NCI-H128 (cell line): Measurements from ENCODE around the gene NRXN2.
"Not testable (repeated sequence)": the region's sequence is repeated elsewhere in the genome, so short reads cannot be mapped to it uniquely, and the experiment has no call there.

Source experiments
- DNase-seq: peaks from one replicate; lab custom pipeline; 2025; ENCODE audit not compliant: unreplicated experiment; lab: John Stamatoyannopoulos, UW

The NRXN2 gene

DNA sequence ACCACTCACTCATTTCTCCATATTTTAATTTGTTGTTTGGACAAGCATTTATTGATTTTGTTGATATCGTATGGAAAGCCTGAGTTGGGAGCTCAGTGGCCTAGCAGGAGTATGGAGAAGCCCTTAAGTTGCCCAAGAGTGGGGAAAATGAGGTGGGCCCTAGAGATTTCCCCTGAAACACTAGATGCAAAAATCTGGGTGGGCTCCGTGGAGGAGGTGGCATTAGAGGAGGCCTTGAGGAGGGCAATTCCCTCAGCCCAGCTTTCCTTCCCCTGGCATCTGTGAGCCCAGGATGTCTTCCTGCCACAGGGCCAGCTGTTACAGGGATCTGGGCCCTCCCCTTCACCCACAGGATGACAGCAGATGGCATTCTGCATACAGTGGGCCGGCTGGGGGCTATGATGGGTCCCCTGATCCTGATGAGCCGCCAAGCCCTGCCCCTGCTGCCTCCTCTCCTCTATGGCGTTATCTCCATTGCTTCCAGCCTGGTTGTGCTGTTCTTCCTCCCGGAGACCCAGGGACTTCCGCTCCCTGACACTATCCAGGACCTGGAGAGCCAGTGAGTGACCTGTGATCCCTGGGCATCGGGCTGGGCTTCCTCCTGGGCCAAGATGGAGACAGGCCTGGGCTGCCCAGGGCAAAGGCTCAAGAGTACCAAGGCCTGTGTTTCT, 153.6 kb downstream of the NRXN2 start:
- no peak for DNase-seq

DNA sequence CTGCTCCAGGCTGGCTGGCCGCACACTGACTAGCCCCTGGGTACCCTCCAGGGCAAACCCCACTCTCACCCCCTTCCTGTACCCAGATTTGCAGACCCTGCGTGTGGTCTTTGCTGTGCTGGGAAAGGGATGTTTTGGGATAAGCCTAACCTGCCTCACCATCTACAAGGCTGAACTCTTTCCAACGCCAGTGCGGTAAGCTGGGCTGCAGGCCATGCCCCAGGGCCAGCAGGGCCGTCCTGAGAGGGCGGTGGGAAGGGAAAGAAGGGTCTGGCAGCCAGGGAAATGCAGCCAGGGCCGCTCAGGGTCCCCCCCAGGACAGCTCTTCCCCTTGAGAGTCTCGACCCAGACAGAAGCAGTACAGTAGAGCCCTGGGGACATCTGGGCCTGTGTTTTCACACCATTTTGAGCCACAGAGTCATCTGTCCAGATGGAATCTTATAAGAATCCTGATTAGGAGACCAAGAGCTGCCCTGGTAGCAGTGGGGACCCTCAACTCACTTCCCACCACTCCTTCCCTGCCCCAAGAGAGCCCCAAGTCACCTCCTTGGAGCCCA, 154.3 kb downstream of the NRXN2 start:
- DNase-seq = no peak

DNA sequence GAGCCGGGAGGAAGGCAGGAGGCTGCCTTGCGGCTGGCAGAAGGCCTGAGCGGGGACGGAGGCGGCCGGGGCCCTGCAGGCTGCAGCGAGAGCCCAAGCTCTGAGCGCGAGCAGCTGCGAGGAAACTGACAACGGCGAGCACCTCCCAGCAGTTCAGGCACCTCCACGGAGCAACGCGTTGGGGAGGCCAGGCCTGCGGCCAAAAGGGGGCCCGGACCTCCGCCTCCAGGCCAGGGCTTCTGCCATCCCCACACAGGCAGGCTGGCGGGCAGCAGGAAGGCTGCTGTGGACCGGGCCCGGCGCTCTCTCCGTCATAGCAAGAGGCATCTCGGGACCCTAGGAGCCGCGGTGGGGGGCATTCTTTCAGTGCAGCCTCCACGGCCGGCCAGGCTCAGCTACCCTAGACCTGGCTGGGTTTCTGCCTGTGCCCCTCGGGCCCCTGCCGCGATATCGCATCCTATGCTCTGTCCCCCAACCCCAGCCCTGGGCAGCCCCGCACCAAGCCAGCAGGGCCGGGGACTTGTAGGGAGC, 154.9 kb downstream of the NRXN2 start:
- DNase-seq = no peak

DNA sequence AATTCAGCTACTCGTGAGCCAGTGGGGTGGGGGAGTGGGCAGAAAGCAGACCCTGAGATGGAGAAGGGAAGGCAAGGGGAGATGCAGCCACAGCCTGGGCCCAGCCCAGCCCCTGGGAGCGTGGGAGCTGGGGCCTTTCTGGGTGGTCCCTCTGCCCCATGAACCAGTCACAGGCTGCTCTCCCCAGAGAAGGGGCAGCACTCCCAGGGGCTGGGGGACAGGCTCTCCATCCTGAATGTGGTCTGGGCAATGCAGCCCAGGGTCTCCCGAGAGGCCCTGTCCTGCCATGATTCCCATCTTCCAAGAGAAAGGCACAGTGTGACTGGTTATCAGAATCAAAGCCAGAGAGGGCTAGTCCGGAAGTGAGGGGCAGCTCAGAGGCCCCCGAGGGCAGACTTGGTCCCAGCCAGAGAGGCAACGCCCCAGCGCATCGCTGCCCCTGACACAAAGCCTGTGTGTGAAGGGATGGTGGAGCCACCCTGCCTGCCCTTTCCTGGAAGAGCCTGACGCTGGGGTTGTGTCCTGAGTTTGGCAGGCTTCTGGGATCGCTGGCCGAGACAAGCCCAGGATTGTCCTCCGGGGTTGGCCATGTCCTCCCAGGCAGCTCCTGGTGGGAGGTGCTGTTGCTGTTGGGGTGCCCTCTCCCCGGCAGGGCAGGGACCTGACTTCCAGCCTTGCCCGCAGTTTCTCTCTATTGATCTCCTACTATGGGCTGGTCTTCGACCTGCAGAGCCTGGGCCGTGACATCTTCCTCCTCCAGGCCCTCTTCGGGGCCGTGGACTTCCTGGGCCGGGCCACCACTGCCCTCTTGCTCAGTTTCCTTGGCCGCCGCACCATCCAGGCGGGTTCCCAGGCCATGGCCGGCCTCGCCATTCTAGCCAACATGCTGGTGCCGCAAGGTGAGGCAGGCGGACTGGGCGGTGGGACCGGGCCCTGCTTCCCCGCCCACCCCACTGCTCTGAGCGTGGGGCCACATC, 155.8 kb downstream of the NRXN2 start:
- no peak for DNase-seq

DNA sequence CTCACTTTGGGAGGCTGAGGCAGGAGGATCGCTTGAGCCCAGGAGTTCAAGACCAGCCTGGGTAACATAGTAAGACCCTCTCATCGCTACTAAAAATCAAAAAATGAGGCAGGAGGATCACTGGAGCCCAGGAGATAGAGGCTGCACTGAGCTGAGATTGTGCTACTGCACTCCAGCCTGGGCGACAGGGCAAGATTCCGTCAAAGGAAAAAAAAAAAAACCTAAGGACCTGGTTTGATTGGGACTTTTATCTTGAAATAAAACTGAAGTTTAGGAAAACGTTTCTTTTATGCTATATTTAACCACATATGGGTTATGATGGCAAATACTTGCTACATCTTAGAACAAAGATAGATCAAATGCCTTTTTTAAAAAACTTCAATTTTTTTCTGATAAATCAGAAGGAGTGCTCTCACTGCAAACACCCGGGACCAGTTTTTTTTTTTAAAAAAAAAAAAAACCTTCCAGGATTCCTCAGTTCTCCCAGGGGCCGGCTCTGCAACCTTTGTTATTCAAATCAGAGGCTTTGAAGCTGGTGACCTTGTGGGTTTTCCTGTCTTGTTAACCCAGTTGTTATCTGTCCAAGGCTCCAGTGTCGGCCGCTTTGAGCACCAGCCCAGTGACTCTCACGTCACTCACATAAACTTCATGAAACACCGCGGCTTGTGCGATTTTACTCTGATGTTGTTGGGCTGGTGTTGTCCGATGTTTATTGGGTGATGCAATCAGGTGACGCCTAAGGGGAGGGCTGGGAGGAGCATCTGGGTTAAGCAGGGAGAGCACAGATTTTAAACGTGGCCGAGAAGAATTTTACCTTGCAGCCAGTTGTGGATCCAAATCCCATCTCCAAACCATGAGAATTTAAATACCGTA, 156.7 kb downstream of the NRXN2 start:
- DNase-seq = peak; percentile 39

DNA sequence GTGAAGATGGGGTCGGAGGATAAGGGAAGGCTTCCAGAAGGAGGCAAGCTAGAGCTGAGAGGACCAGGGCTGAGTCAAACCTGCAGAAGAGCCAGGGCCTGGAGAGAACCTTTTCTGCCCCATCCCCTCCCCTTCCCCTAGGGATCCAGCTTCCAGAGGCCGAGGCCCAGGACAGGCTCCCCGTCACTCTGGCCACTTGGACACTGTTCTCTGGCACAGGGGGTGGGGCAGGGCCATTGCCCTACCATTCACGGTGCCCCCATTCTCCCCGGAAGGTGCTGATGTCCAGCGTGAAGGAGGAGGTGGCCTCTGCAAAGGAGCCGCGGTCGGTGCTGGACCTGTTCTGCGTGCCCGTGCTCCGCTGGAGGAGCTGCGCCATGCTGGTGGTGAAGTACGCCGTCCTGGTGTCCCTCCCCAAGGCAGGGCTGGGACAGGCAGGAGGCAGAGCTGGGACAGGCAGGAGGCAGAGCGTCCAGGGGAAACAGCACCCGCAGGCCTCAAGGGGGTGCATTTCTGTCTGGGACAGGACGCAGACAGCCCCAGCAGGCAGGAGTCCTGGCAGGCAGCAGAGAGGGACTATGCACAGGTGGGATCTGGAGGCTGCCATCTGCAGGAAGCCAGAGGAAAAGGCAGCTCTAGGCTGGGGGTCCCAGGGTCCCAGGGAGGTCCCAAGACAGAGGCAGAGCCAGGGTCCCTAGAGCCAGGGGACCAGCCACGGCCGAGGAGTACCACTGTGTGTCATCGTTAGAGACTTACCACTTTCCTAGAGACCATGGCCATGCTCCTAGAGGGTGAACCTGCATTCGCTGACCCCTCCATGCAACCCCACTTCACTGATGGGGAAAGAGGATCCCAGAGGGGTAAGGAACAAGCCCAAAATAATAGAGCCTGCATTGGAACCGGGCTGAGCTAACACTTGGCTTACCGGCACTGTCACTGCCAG, 157.8 kb downstream of the NRXN2 start:
- no peak for DNase-seq

DNA sequence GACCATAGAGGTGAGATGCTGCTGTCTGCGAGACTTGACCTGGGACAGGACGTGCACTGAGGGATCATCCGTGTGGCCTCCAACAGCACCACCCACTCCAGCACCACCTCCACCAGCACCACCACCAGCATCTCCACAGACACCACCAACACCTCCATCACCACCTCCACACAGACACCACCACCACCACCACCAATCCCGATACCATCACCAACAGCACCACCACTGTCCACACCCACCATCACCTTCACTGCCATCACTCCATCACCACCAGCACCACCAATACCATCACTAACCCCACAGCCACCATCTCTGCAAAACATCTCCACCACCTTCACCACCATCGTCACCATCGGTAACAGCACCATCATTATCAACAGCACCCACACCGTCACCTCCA, 158.6 kb downstream of the NRXN2 start:
- DNase-seq = no peak

DNA sequence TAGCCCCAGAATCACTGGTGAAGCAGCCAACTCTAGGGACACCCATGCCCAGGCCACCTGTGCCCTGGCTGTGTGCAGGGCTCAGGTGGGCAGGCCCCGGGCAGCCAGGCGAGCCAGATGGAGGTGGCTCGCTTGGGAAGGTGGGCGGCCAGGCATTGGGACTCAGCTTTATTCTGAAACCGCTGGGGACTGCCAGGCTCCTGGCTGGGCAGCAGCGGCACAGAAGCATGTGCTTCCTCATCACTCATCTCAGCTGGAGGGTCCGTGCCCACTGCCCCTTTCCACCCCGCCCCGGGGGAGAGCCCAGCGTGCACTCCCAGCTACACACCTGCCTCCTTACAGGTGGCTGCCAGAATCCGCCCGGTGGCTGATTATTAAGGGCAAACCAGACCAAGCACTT, 159.0 kb downstream of the NRXN2 start:
- DNase-seq = no peak

DNA sequence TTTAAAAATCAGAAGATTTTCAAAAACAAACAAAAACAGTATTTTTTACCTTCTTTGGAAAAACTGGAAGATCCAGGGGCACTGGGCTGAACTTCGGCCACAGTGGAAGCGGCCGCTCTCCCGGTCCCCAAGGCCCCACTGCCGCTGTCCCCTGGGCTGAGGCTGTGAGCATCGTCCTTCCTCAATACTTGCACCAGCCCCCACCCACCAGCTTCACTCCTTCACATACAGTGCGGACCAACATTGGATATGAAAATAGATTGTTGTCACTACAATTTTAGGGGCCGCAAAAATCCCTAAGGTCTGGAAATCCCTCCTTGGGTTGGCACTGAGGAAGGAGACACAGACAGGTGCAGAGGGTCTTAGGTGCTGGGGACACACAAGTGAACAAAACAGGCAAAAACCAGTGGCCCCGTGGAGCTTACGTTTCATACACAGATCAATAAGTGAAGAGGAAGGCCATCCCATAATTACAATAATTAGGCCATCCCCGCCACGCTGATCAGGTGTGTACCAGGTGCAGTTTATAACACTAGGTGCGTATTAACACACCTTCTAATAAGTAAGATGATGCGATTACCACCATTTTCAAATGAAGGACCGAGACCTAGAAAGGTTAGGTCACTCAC, 160.2 kb downstream of the NRXN2 start:
- no peak for DNase-seq

DNA sequence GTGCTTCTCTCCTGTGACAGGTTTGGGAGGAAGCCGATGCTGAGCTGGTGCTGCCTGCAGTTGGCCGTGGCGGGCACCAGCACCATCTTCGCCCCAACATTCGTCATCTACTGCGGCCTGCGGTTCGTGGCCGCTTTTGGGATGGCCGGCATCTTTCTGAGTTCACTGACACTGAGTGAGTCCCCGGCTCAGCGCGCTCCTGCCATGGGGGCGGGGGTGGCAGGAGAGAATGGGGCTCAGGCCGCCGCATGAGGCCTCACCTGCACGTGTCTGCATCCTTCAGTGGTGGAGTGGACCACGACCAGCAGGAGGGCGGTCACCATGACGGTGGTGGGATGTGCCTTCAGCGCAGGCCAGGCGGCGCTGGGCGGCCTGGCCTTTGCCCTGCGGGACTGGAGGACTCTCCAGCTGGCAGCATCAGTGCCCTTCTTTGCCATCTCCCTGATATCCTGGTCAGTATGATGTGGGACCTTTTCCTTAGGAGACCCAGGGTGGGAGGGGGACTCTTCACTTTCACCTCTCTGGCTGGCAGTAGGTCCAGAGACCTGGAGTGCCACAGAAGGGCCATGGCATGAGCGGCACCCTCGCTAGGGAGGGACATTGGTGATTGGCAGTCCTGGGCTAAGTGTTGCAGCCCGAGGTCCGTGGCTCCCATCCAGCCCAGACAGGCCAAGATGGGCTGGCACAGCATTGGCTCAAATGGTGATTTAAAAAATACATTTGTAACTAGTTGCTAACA, 160.8 kb downstream of the NRXN2 start:
- DNase-seq = no peak

DNA sequence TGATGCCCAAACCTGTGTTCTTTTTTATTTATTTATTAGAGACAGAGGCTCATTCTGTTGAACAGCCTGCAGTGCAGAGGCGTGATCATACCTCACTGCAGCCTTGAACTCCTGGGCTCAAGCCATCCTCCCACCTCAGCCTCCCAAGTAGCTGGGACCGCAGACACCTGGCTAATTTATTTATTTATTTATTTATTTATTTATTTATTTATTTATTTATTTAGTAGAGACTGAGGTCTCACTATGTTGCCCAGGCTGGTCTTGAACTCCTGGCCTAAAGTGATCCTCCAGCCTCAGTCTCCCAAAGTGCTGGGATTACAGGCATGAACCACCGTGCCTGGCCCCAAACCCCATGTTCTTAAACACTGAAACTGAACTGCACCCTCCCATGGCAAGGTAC, 161.6 kb downstream of the NRXN2 start:
- not testable (repeated sequence) for DNase-seq

DNA sequence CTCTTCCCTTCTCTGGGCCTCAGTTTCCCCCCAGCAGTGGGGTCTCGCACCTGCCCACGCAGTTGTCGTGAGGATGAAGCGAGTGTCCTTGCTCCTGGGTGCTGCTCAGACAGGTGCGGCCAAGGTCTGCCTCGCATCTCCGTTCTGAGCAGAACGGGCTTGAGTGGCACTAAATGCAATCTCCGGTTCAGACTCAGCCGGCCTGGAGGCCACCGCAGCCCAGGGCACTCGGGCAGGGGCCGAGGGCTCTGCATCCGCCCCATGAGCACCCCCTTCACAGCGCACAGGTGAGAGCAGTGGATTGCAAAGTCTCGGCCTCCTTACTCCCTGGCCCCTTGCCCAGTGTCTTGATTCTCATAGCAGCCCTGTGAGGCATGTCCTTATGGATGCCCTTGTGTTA, 162.1 kb downstream of the NRXN2 start:
- no peak for DNase-seq

DNA sequence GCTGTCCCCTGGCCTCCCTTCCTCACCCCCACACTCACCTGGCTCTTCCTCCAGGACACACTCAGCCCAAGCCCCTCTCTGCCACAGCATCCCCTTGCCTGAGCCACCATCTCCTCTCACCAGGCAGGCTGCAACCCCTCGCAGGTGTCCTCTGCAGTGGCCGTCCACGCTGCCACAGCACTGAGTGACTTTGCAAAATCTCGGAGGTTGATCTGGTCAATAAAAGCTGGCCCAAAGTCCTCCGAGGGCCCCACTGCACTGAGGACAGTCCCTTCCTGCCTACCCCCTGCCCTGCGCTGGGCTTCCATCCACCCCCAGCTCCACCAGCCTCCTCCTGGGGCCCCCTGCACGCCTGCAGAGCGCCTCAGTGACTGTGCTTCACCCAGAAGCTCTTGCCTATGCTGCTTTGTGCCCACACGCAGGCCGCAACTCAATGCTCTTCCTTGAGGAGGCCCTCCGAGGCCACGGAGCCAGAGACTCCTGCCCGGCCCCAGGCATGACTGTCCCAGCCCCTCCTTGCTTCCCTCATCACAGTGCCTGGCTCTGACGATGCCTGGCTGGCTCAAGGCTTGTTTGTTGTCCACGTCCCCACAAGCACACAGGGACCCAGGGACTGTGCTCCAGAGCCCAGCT, 162.7 kb downstream of the NRXN2 start:
- DNase-seq = no peak

DNA sequence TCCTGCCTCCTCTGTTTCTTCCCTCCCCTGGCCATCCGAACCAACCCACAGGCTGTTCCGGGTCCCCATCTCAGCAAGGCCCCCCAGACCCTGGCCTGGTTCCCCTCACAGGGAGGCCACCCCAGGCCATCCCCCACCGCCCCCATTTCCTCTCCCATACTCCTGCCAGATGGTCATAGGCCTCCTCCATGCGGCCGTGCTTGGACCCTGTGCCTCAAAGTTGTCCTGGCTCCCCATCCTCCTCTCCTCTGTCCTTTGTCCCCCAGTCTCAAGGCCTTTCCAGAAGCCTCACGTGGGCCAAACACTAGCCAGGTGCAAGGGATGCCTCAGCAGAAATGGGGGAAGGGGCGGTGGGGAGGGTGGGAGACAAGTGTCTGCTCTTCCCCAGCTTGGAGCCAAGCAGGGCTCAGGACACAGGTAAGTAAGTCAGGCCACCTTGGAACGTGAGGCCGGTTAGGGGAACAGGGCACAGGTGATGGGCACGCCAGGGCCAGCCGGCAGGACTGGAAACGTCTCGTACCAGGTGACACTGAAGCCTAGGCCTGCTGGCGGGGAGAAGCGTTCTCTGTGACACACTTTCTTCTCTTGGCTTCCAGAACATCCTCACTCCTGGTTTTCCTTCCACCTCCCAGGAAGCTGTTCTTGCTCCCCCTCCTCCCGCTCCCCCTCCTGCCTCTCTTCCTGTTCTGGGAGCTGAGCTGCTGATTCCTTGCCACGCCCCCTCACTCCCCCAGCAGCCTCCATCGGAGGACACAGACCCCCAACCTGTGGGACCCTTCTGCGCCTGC, 163.5 kb downstream of the NRXN2 start:
- no peak for DNase-seq

DNA sequence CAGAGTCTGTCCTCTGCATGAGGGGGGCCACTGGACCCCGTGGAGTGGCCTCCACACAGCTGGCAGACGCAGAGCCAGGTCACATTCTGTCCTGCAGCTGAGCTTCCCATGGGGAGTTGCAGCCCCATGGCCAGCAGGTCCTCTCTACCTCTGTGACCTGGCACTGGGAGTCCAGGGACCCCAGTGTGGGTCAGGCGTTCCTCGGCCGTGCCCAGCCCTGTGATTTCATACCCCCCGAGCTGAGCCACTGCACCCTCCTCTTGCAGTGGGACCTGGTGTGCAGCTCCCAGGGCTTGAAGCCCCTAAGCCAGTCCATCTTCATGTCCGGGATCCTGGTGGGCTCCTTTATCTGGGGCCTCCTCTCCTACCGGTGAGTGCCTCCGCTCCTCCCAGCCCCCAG, 164.1 kb downstream of the NRXN2 start:
- no peak for DNase-seq

DNA sequence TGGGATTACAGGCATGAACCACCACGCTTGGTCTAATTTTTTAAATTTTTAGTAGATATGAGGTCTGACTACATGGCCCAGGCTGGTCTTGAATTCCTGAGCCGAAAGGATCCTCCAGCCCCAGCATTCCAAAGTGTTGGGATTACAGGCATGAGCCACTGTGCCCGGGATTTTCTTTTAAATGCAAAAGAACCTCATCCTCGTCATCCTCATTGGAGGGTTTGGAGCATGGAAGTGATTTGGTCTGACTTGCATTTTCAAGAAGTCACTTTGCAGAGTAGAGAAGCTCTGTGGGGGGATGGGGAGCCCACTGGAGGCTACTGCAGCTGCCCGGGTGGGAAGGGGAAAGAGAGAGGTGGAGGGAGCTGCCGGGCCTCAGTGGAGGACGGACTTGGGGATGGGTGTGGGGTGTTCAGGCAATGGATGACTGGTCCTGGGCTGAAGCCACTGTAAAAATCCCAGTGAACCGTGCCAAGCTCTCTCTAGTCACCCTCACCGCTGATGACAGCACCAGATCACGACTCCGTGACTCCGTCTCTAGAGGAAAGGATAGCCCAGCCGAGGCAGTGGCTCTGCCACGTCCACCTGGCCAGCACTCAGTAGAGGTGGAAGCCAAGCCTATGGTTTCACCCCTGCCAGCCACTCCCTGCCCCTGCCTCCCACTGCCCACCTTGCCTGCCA, 164.8 kb downstream of the NRXN2 start:
- DNase-seq = no peak
